Endodermal cell (in vitro differentiated cells): Measurements from ENCODE around the gene STYK1. TPM values are rescaled to one million over a fixed set of nuclear protein-coding genes. Genes with fewer than 3 reads are reported as not detected.

Experiments used
- DNase-seq: peaks from one replicate; pipeline ENCODE4 v3.0.0-alpha.2; 2017
- H3K27ac ChIP-seq: 2 replicates; pipeline ENCODE4 v1.5.1; 2013; ENCODE audit warnings: mild to moderate bottlenecking, low read depth, low read length, moderate library complexity
- H3K27me3 ChIP-seq: 2 replicates; pipeline ENCODE4 v1.6.1; 2013; ENCODE audit warnings: mild to moderate bottlenecking, low read length, moderate library complexity; ENCODE audit not compliant: insufficient read depth, control insufficient read depth, poor library complexity, severe bottlenecking
- H3K36me3 ChIP-seq: 2 replicates; pipeline ENCODE4 v1.7.0; 2013; ENCODE audit warnings: mild to moderate bottlenecking, low read length, moderate library complexity; ENCODE audit not compliant: control insufficient read depth, insufficient read depth
- H3K4me1 ChIP-seq: one replicate; pipeline ENCODE4 v1.7.0; 2013; ENCODE audit warnings: low read length; ENCODE audit not compliant: control insufficient read depth, insufficient read depth
- H3K4me3 ChIP-seq: 2 replicates; pipeline ENCODE4 v1.5.1; 2013; ENCODE audit warnings: mild to moderate bottlenecking, low read length, moderate library complexity
- H3K9ac ChIP-seq: 2 replicates; pipeline ENCODE4 v1.6.1; 2013; ENCODE audit warnings: mild to moderate bottlenecking, low read length, moderate library complexity; ENCODE audit not compliant: poor library complexity, severe bottlenecking; ENCODE audit errors: extremely low read depth
- H3K9me3 ChIP-seq: 2 replicates; pipeline ENCODE4 v1.6.1; 2013; ENCODE audit warnings: mild to moderate bottlenecking, low read length, moderate library complexity; ENCODE audit not compliant: control insufficient read depth
- H3K27ac Mint-ChIP-seq: 2 replicates; pipeline ENCODE4 v1.8.0; 2020; ENCODE audit warnings: mixed read lengths
- H3K27me3 Mint-ChIP-seq: 2 replicates; pipeline ENCODE4 v1.8.0; 2021; ENCODE audit warnings: mild to moderate bottlenecking, mixed read lengths; ENCODE audit not compliant: insufficient read depth
- H3K36me3 Mint-ChIP-seq: 2 replicates; pipeline ENCODE4 v1.8.0; 2020; ENCODE audit warnings: low read depth, mixed read lengths
- H3K4me1 Mint-ChIP-seq: 2 replicates; pipeline ENCODE4 v1.8.0; 2020; ENCODE audit warnings: mixed read lengths
- H3K4me3 Mint-ChIP-seq: 2 replicates; pipeline ENCODE4 v1.8.0; 2020; ENCODE audit warnings: mild to moderate bottlenecking, moderate library complexity, mixed read lengths
- H3K9me3 Mint-ChIP-seq: 2 replicates; pipeline ENCODE4 v1.8.0; 2020; ENCODE audit warnings: mild to moderate bottlenecking, mixed read lengths
- CTCF ChIP-seq: fragments of 200-600 bp; sonication (generic); conservative IDR thresholded peaks from 2 replicates; pipeline ENCODE4 v1.5.0; 2021; ENCODE audit warnings: antibody characterized with exemption, mild to moderate bottlenecking
- WGBS, 2 experiments: methylation state at CpG; one replicate each; pipeline versions ENCODE4 v1.1.5 to v1.1.7; 2013; ENCODE audit warnings: missing lambda C conversion rate in 2 of 2, mixed read lengths in 1 of 2; ENCODE audit not compliant: insufficient coverage in 1 of 2, insufficient read length in 1 of 2; 5-methylcytosine and 5-hydroxymethylcytosine counted together
- total RNA-seq, 2 donors: library from RNA; stranded (reverse); fragmentation: NEBNext Ultra II Directional in 1 of 2; extraction: Animal tissue kit (Norgen Biotek cat#: 25700) in 1 of 2; gene quantifications; 2 replicates in 1 of 2; 3 replicates in 1 of 2; pipeline ENCODE4 v1.2.1, GENCODE V29; 2021

The STYK1 gene
- total RNA-seq, 2 donors from 2014 or later: 3.3 to 4.5 TPM

- Histone ChIP-seq H3K9me3 (no peaks in the 10 kb centered on the region), H3K36me3 (no peaks in the 10 kb centered on the region), H3K4me3 (no peak overlapping the region), H3K27ac (no peak overlapping the region), H3K9ac (no peak overlapping the region), H3K27me3 (no peaks in the 10 kb centered on the region), H3K4me1 (no peaks in the 10 kb centered on the region)
- Mint-ChIP-seq H3K4me3 (no peak overlapping the region), H3K27ac (no peak overlapping the region), H3K4me1 (no peaks in the 10 kb centered on the region), H3K36me3 (no peaks in the 10 kb centered on the region), H3K9me3 (peaks cover 2% of the 10 kb centered on the region), H3K27me3 (no peaks in the 10 kb centered on the region)
- DNase-seq: no peak
- WGBS, 2 experiments: 92 to 100% methylated on average over 1 of the region's 1 CpG
- no peak for TF ChIP-seq CTCF
Measured at GRCh38 chr12:10688042-10688441, 14.2 kb upstream of the STYK1 start.

GRCh38 chr12:10672231-10672868 lies 1.5 kb downstream of the STYK1 start:
- Histone ChIP-seq H3K27ac (no peak overlapping the region), H3K9ac (no peak overlapping the region), H3K36me3 (no peaks in the 10 kb centered on the region), H3K9me3 (no peaks in the 10 kb centered on the region), H3K4me3 (no peak overlapping the region), H3K27me3 (peaks cover 4% of the 10 kb centered on the region), H3K4me1 (no peaks in the 10 kb centered on the region)
- H3K27me3 Mint-ChIP-seq: peaks cover 6% of the 10 kb centered on the region
- no peak overlapping the region for H3K27ac Mint-ChIP-seq
- H3K4me3 Mint-ChIP-seq: peak overlapping the region; percentile 68
- no peak for TF ChIP-seq CTCF
- H3K36me3 Mint-ChIP-seq: no peaks in the 10 kb centered on the region
- WGBS, 2 experiments: 88 to 89% methylated on average over 14 of the region's 15 CpGs
- H3K4me1 Mint-ChIP-seq: no peaks in the 10 kb centered on the region
- H3K9me3 Mint-ChIP-seq: no peaks in the 10 kb centered on the region
- DNase-seq: peak; percentile 48

GRCh38 chr12:10669533-10669932 lies 4.3 kb downstream of the STYK1 start:
- TF ChIP-seq CTCF: no peak
- Histone ChIP-seq H3K9me3 (no peaks in the 10 kb centered on the region), H3K9ac (no peak overlapping the region), H3K4me3 (no peak overlapping the region), H3K4me1 (no peaks in the 10 kb centered on the region), H3K27me3 (peaks cover 4% of the 10 kb centered on the region), H3K27ac (no peak overlapping the region), H3K36me3 (no peaks in the 10 kb centered on the region)
- no peaks in the 10 kb centered on the region for H3K9me3 Mint-ChIP-seq
- 100% methylated on average over 1 of the region's 1 CpG; no CpG with 5 or more reads in 1 of the 2 experiments for WGBS, 2 experiments
- H3K4me1 Mint-ChIP-seq: no peaks in the 10 kb centered on the region
- no peak overlapping the region for H3K27ac Mint-ChIP-seq
- H3K4me3 Mint-ChIP-seq: no peak overlapping the region
- H3K36me3 Mint-ChIP-seq: no peaks in the 10 kb centered on the region
- peaks cover 6% of the 10 kb centered on the region for H3K27me3 Mint-ChIP-seq
- no peak for DNase-seq
